ENCODE results near the gene EIPR1. TPM values are rescaled to one million over a fixed set of nuclear protein-coding genes. Genes with fewer than 3 reads are reported as not detected.

Gene EIPR1
- polyA plus RNA-seq, 1 donor from 2014 or later = 138 TPM

GRCh38 chr2:3342324-3342723, 35.3 kb downstream of the EIPR1 start:
- no peaks in the 10 kb centered on the region for H3K79me2 ChIP-seq (replicated peaks; ENCODE audit: insufficient read depth, low read length)
- H3K4me2 ChIP-seq (ENCODE audit: low read length) = no peak overlapping the region
- no peak overlapping the region for H3K27ac ChIP-seq (ENCODE audit: low read length)
- TF ChIP-seq CTCF (IDR thresholded peaks at IDR 0.05; ENCODE audit: poor library complexity, severe bottlenecking) = no peak
- H3K27me3 ChIP-seq (ENCODE audit: insufficient read depth, low read depth, low read length) = no peaks in the 10 kb centered on the region
- H3K9me2 ChIP-seq (ENCODE audit: insufficient read depth, low read length) = no peaks in the 10 kb centered on the region
- H3K9ac ChIP-seq (ENCODE audit: low read length) = no peak overlapping the region
- H2AFZ ChIP-seq (ENCODE audit: low read depth, low read length) = no peak overlapping the region
- H3K4me3 ChIP-seq (ENCODE audit: low read length) = no peak overlapping the region
- no peaks in the 10 kb centered on the region for H3F3A ChIP-seq (ENCODE audit: insufficient read depth, low read length, poor library complexity, severe bottlenecking)
- no peaks in the 10 kb centered on the region for H3K9me3 ChIP-seq (ENCODE audit: low read length)
- no peaks in the 10 kb centered on the region for H3K36me3 ChIP-seq (ENCODE audit: insufficient read depth, low read length)
- no peaks in the 10 kb centered on the region for H4K20me1 ChIP-seq (ENCODE audit: insufficient read depth)

GRCh38 chr2:3341336-3341735, 36.3 kb downstream of the EIPR1 start:
- Histone ChIP-seq H3K4me3 (ENCODE audit: low read length) (no peak overlapping the region), H3K9me2 (ENCODE audit: insufficient read depth, low read length) (no peaks in the 10 kb centered on the region), H3F3A (ENCODE audit: insufficient read depth, low read length, poor library complexity, severe bottlenecking) (no peaks in the 10 kb centered on the region), H3K4me2 (ENCODE audit: low read length) (no peak overlapping the region), H3K27ac (ENCODE audit: low read length) (no peak overlapping the region), H2AFZ (ENCODE audit: low read depth, low read length) (no peak overlapping the region), H3K9ac (ENCODE audit: low read length) (no peak overlapping the region), H4K20me1 (ENCODE audit: insufficient read depth) (no peaks in the 10 kb centered on the region), H3K36me3 (ENCODE audit: insufficient read depth, low read length) (no peaks in the 10 kb centered on the region), H3K27me3 (ENCODE audit: insufficient read depth, low read depth, low read length) (no peaks in the 10 kb centered on the region), H3K9me3 (ENCODE audit: low read length) (no peaks in the 10 kb centered on the region), H3K79me2 (replicated peaks; ENCODE audit: insufficient read depth, low read length) (no peaks in the 10 kb centered on the region)
- no peak for TF ChIP-seq EZH2 (IDR thresholded peaks at IDR 0.05; ENCODE audit: borderline replicate concordance, insufficient read depth, low read length, poor library complexity, severe bottlenecking)
- TF ChIP-seq RAD21 (conservative IDR thresholded peaks at IDR 0.05) = no peak
- no peak for TF ChIP-seq TAF1 (IDR thresholded peaks at IDR 0.05; ENCODE audit: low read depth)
- TF ChIP-seq POLR2AphosphoS5 (IDR thresholded peaks at IDR 0.05) = no peak
- TF ChIP-seq EP300 (conservative IDR thresholded peaks at IDR 0.05; ENCODE audit: poor library complexity, severe bottlenecking) = no peak

GRCh38 chr2:3340144-3340543, 37.5 kb downstream of the EIPR1 start:
- Histone ChIP-seq H3K36me3 (ENCODE audit: insufficient read depth, low read length) (no peaks in the 10 kb centered on the region), H3K9me2 (ENCODE audit: insufficient read depth, low read length) (no peaks in the 10 kb centered on the region), H3K4me2 (ENCODE audit: low read length) (no peak overlapping the region), H3K9ac (ENCODE audit: low read length) (no peak overlapping the region), H3K4me3 (ENCODE audit: low read length) (no peak overlapping the region), H3K79me2 (replicated peaks; ENCODE audit: insufficient read depth, low read length) (no peaks in the 10 kb centered on the region), H3K9me3 (ENCODE audit: low read length) (no peaks in the 10 kb centered on the region), H2AFZ (ENCODE audit: low read depth, low read length) (no peak overlapping the region), H3K27me3 (ENCODE audit: insufficient read depth, low read depth, low read length) (no peaks in the 10 kb centered on the region), H3F3A (ENCODE audit: insufficient read depth, low read length, poor library complexity, severe bottlenecking) (no peaks in the 10 kb centered on the region), H3K27ac (ENCODE audit: low read length) (no peak overlapping the region), H4K20me1 (ENCODE audit: insufficient read depth) (no peaks in the 10 kb centered on the region)
- TF ChIP-seq EP300 (conservative IDR thresholded peaks at IDR 0.05; ENCODE audit: poor library complexity, severe bottlenecking) = no peak

GRCh38 chr2:3338340-3338739, 39.3 kb downstream of the EIPR1 start:
- H3K9me3 ChIP-seq (ENCODE audit: low read length) = no peaks in the 10 kb centered on the region
- H3K27me3 ChIP-seq (ENCODE audit: insufficient read depth, low read depth, low read length) = no peaks in the 10 kb centered on the region
- no peak overlapping the region for H2AFZ ChIP-seq (ENCODE audit: low read depth, low read length)
- no peaks in the 10 kb centered on the region for H3F3A ChIP-seq (ENCODE audit: insufficient read depth, low read length, poor library complexity, severe bottlenecking)
- H4K20me1 ChIP-seq (ENCODE audit: insufficient read depth) = no peaks in the 10 kb centered on the region
- no peak overlapping the region for H3K27ac ChIP-seq (ENCODE audit: low read length)
- no peaks in the 10 kb centered on the region for H3K36me3 ChIP-seq (ENCODE audit: insufficient read depth, low read length)
- H3K4me3 ChIP-seq (ENCODE audit: low read length) = no peak overlapping the region
- H3K9ac ChIP-seq (ENCODE audit: low read length) = no peak overlapping the region
- no peaks in the 10 kb centered on the region for H3K79me2 ChIP-seq (replicated peaks; ENCODE audit: insufficient read depth, low read length)
- H3K4me2 ChIP-seq (ENCODE audit: low read length) = no peak overlapping the region
- TF ChIP-seq CTCF (IDR thresholded peaks at IDR 0.05; ENCODE audit: poor library complexity, severe bottlenecking) (no peak), REST (IDR thresholded peaks at IDR 0.05; ENCODE audit: borderline replicate concordance) (no peak), EZH2 (IDR thresholded peaks at IDR 0.05; ENCODE audit: borderline replicate concordance, insufficient read depth, low read length, poor library complexity, severe bottlenecking) (no peak), POLR2AphosphoS5 (IDR thresholded peaks at IDR 0.05) (no peak), SMC3 (conservative IDR thresholded peaks at IDR 0.05; ENCODE audit: poor library complexity) (no peak), MXI1 (conservative IDR thresholded peaks at IDR 0.05; ENCODE audit: poor library complexity, severe bottlenecking) (no peak), EP300 (conservative IDR thresholded peaks at IDR 0.05; ENCODE audit: poor library complexity, severe bottlenecking) (no peak), RAD21 (conservative IDR thresholded peaks at IDR 0.05) (no peak), TAF1 (IDR thresholded peaks at IDR 0.05; ENCODE audit: low read depth) (no peak)
- no peaks in the 10 kb centered on the region for H3K9me2 ChIP-seq (ENCODE audit: insufficient read depth, low read length)

Data from neural cell (in vitro differentiated cells).